ENCODE data around the gene RBPMS2. TPM values are rescaled to one million over a fixed set of nuclear protein-coding genes. Genes with fewer than 3 reads are reported as not detected.

Gene RBPMS2
- total RNA-seq, 1 donor from 2014 or later, result 24.5 TPM

DNA sequence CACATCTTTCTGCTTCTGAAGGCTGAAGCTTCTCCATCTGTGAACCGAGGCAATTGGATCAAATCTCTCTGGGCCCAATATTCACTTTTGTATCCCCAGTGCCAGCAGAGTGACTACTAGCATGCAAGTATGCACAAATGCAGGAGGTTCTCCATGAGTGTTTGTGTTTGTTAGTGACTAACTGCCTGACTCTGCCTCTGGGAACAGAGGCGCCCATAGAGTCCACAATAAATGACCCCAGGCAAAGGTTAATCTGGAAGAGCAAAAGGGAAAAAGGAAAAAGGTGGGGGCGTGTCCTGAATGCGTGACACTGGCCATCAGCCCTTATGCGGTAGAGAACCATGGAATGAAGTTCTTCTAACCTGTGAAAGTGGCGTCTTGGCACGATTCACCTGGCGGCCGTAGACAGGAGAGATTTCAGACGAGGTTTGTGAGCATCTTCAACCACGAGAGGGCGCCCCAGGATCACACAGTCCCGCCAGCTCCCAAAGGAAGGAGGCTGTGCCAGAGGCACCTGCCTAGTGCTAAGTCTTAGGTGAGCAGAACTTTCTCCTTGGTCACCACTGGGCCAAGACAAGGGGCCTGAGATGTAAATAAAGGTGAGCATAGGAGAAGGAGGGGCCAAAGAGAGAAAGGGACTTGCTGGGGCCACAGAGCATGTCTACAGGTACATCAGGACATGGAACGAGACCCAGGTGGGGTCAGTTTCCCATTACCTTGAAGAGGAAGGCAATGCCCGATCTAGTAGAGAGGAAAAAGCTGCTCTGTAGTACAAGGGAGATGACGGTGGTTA is 44.2 kb downstream of the RBPMS2 start:
- no peak for DNase-seq (ENCODE audit: low spot score)

GRCh38 chr15:64730151-64730550 is 45.2 kb downstream of the RBPMS2 start:
- DNase-seq (ENCODE audit: low spot score), result no peak

DNA sequence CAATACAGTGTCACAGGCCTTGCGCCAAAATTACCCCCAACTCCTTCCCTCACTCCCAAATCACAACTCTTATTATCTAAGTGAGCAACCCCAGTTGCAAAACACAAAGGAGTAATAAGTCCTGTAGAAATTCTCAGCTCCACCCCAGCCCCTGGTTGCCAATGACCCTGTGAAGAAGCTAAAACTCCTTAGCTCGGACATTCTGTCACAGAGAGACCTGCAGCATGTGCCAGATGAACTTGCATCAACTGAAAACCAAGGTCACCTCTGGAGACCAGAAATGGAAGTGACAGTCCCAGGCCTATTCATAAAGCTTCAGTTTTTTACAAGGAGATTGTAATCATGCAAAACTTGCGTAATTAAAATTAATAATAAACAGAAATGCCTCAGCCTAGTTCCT is 55.2 kb downstream of the RBPMS2 start:
- DNase-seq (ENCODE audit: low spot score), result no peak

DNA sequence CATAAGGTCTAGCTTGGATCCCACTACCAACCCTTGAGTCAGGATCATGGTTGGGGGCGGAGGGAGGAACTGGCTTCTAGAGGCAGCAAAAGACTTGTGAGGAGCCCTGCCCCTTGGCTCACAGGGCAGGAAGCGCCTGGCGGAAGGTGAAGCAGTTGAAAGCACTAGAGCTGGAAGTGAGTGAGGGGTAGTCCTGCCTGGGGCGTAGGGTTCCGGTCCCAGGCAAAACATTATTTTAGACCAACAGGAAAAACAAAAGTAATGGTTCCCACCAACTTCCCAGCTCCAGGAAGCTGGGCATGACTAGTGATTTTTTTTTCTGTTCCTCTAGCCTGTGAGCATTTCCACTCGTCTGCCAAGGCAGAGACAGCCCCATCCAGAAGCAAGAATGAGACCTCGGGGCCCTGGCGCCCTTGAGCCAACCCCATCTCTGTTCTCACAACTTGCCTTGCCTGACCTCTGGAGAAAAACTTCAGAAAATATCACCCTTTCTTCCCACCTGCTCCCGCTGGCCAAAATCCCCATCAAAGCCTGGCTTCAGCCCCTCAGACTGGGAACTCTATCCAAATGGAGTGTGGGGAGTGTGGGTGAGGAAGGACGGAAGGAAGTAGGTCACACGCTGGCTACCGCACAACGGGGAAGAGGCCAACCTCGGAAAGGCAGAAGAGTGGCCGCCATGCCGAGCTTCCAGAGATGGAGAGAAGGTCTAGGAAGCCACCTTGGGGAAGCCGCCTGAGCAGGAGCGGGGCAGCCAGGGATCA is 57.5 kb downstream of the RBPMS2 start:
- DNase-seq (ENCODE audit: low spot score), result no peak

- no peak for DNase-seq (ENCODE audit: low spot score)
Measured at GRCh38 chr15:64717130-64717529, 58.3 kb downstream of the RBPMS2 start.

- DNase-seq (ENCODE audit: low spot score), result no peak
Measured at GRCh38 chr15:64716452-64716851, 58.9 kb downstream of the RBPMS2 start.

GRCh38 chr15:64713592-64713991 is 61.8 kb downstream of the RBPMS2 start:
- DNase-seq (ENCODE audit: low spot score), result no peak

DNA sequence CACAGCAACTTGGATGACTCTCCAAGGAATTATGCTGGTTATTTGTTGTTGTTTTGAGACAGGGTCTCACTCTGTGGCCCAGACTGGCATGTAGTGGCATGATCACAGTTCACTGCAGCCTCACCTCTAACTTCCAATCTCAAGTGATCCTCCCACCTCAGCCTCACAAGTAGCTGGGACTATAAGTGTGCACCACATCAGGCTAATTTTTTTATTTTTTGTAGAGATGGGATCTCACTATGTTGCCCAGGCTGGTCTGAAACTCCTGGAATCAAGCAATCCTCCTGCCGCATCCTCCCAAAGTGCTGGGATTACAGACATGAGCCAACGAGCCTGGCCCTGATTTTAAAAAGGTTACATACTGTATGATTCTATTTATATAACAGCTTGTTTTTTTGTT is 63.0 kb downstream of the RBPMS2 start:
- no peak for DNase-seq (ENCODE audit: low spot score)

DNA sequence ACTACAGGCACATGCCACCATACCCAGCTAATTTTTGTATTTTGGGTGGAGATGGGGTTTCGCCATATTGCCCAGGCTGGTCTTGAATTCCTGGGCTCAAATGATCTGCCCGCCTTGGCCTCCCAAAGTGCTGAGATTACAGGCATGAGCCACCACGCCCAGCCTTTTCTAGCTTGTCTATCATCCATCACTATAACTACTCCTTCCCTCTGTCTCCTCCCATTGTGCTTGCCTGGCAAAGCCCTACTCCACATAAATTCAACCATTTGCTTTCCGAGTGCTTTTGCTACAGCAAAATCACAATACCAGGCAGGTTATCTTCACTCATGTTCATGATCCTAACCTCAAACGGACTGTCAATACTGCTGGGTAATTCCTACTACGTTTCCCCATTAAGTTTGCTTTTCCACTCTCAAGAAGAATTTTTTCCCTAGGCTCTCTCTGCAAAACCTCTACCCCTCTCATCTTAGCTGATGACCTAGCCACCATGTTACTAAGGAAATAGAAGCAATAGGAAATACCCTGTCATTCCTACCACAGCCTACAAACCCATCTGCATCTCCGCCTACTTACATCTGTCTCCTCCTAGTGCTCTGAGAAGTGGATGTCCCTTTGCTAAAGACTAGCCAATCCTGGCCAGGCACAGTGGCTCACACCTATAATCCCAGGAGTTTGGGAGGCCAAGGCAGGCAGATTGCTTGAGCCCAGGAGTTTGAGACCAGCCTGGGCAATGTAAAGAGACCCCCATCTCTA is 64.5 kb downstream of the RBPMS2 start:
- DNase-seq (ENCODE audit: low spot score), result no peak

- no peak for DNase-seq (ENCODE audit: low spot score)
Measured at GRCh38 chr15:64706011-64706911, 69.1 kb downstream of the RBPMS2 start.

DNA sequence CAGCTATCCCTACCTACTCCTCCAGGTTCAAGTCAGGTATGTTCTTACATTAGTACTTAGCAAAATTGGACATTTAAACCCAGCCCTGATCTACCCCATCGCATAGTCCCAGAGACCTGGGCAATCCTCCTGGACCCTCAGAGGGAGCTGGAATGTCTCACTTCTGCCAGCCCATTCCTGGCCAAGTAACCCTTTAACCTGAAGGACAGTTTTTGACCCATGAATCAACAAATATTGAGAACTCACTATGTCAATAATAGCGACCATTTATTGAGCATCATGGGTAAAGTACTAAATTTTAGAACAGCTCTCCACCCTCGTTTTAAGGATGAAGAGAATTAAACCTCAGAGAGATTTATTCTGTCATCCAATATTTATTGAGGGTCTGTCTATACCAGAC is 70.4 kb downstream of the RBPMS2 start:
- no peak for DNase-seq (ENCODE audit: low spot score)

- no peak for DNase-seq (ENCODE audit: low spot score)
Measured at GRCh38 chr15:64703632-64703959, 71.8 kb downstream of the RBPMS2 start.

GRCh38 chr15:64702816-64703631 is 72.4 kb downstream of the RBPMS2 start:
- peak; percentile 99 for DNase-seq (ENCODE audit: low spot score)

- no peak for DNase-seq (ENCODE audit: low spot score)
Measured at GRCh38 chr15:64701482-64702184, 73.8 kb downstream of the RBPMS2 start.

GRCh38 chr15:64701051-64701450 is 74.3 kb downstream of the RBPMS2 start:
- no peak for DNase-seq (ENCODE audit: low spot score)

- no peak for DNase-seq (ENCODE audit: low spot score)
Measured at GRCh38 chr15:64699751-64700388, 75.5 kb downstream of the RBPMS2 start.

DNA sequence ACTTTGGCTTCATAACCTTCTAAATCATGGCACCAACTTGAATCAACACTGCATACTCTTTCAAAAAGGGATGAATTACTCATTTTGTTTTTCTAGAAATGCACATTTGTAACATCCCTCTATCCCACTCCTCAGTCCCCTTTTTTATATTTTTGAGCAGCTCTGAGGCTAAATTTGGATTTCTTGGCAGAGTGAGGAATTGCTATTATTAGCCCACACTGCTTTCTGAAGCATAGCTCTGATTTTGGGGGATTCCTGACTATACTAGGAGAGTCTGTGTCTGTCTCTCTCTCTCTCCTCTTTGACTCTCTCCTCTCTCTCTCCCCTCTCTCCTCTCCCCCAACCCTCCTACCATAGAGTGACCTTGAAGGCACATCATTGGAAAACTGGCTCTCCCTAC is 76.6 kb downstream of the RBPMS2 start:
- DNase-seq (ENCODE audit: low spot score), result no peak

DNA sequence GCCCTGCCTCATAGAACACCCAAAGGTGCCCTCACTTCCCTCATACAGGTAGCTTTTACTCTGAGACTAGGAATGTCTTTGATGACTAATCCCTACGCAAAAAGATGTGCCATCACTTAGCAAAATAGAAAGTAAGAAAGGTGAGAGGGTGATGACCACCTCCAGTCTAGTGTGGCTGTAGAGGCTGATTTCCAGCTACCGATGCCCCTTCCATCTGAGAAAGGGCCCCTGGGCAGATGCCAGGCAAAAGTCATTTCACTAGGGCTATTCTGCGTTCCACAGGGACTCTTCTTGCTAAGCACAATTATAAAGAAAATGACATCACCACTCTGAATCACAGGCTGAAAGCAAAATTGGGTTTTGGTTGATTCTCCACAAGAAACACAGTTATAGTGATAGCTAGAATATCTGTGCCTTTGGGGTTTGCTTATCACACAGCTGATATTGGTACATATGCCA is 77.4 kb downstream of the RBPMS2 start:
- DNase-seq (ENCODE audit: low spot score), result no peak

GRCh38 chr15:64696481-64696880 is 78.9 kb downstream of the RBPMS2 start:
- DNase-seq (ENCODE audit: low spot score), result no peak

Measured in mesenteric fat pad (tissue), 1 donor.